Duodenal mucosa (tissue), 2 donors: ENCODE measurements around the gene UBR7.
"Not testable (repeated sequence)": the region's sequence is repeated elsewhere in the genome, so short reads cannot be mapped to it uniquely, and the experiment has no call there.

Source experiments
- H3K27ac ChIP-seq: one replicate; pipeline ENCODE4 v1.7.0; 2013; ENCODE audit warnings: low read depth, low read length
- H3K27me3 ChIP-seq, 2 donors: one replicate each; pipeline ENCODE4 v1.7.0; 2013; ENCODE audit warnings: low read length in 2 of 2, control low read depth in 1 of 2; ENCODE audit not compliant: insufficient read depth in 2 of 2, control insufficient read depth in 1 of 2
- H3K36me3 ChIP-seq, 2 donors: one replicate each; pipeline ENCODE4 v1.7.0; 2013; ENCODE audit warnings: low read length in 2 of 2, control low read depth in 1 of 2; ENCODE audit not compliant: insufficient read depth in 2 of 2, control insufficient read depth in 1 of 2
- H3K4me1 ChIP-seq, 2 donors: one replicate each; pipeline ENCODE4 v1.7.0; 2013; ENCODE audit warnings: low read length in 2 of 2, control low read depth in 1 of 2; ENCODE audit not compliant: insufficient read depth in 2 of 2, control insufficient read depth in 1 of 2
- H3K4me3 ChIP-seq, 2 donors: one replicate each; pipeline ENCODE4 v1.7.0; 2013; ENCODE audit warnings: low read length in 2 of 2, low read depth in 1 of 2
- H3K9ac ChIP-seq, 2 donors: one replicate each; pipeline ENCODE4 v1.7.0; 2013; ENCODE audit warnings: low read length in 2 of 2, low read depth in 1 of 2
- H3K9me3 ChIP-seq, 2 donors: one replicate each; pipeline ENCODE4 v1.7.0; 2013; ENCODE audit warnings: low read length in 2 of 2, control low read depth in 1 of 2; ENCODE audit not compliant: control insufficient read depth in 1 of 2

Gene UBR7

DNA sequence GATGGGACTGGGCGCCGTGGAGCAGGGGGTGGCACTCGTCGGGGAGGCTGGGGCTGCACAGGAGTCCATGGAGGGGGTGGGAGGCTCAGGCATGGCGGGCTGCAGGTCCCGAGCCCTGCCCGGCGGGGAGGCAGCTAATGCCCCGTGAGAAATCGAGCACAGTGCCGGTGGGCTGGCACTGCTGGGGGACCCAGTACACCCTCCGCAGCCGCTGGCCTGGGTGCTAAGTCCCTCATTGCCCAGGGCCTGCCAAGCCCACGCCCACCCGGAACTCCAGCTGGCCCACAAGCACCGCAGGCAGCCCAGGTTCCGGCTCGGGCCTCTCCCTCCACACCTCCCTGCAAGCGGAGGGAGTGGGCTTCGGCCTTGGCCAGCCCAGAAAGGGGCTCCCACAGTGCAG is 36.9 kb upstream of the UBR7 start:
- H3K36me3 ChIP-seq, H3K27ac ChIP-seq, H3K9ac ChIP-seq, H3K9me3 ChIP-seq, H3K4me3 ChIP-seq, H3K27me3 ChIP-seq, H3K4me1 ChIP-seq: not testable (repeated sequence)

DNA sequence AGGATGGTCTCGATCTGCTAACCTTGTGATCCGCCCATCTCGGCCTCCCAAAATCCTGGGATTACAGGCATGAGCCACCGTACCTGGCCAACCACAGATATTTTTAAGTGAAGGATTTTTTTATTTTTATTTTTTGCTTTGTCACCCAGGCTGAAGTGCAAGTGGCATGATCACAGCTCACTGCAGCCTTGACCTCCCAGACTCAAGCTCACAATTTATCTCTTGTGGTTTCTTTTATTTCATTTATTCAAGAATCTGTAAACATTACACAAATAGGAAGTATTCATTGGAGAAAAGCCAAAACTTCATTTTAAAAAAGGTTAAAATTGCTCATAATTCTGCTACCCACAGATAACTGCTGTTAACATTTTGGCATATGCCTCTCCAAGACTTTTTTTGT is 35.7 kb upstream of the UBR7 start:
- no peak overlapping the region for H3K9ac ChIP-seq
- no peak overlapping the region for H3K4me3 ChIP-seq

DNA sequence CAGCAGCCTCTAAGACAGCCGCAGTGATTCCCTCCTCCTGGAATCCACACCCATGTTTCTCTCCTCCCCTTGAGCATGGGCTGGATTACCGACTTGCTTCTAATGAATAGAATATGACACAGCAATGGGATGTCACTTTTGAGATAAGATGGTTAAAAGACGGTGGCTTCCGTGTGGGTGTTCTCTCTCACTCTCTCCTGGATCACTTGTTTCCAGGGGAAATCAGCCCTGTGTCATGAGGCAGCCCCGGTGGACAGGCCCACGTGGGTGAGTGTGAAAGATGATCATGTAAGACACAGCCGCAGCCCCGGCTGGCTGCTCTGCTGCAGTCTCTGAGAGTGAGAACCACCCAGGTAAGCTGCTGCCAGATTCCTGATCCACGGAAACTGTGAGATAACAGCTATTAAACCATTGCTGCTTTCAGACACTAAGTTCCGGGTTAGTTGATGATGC is 33.1 kb upstream of the UBR7 start:
- no peaks in the 10 kb centered on the region for H3K9me3 ChIP-seq
- no peaks in the 10 kb centered on the region for H3K36me3 ChIP-seq
- no peaks in the 10 kb centered on the region for H3K27me3 ChIP-seq
- no peak overlapping the region for H3K27ac ChIP-seq
- no peak overlapping the region for H3K9ac ChIP-seq
- no peak overlapping the region for H3K4me3 ChIP-seq
- H3K4me1 ChIP-seq, result no peaks in the 10 kb centered on the region

More for the DNA sequence above, 35.7 kb upstream of the UBR7 start:
- no peaks in the 10 kb centered on the region for H3K4me1 ChIP-seq
- H3K27ac ChIP-seq, result no peak overlapping the region
- no peaks in the 10 kb centered on the region for H3K9me3 ChIP-seq
- H3K27me3 ChIP-seq, result no peaks in the 10 kb centered on the region
- H3K36me3 ChIP-seq, result no peaks in the 10 kb centered on the region

DNA sequence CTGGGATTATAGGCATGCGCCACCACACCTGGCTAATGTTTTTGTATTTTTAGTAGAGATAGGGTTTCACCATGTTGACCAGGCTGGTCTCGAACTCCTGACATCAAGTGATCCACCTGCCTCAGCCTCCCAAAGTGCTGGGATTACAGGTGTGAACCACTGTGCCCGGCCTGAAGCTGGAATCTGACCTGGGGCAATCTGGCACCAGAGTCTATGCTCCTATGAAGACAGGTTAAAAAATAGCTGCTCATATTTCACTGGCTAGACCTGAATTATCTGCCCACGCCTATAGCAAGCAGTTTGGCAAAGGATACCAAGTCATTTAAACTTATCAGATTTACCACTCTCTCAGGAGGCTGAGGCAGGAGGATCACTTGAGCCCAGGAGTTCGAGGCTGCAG is 32.3 kb upstream of the UBR7 start:
- not testable (repeated sequence) for H3K27ac ChIP-seq, H3K9ac ChIP-seq, H3K27me3 ChIP-seq, H3K4me3 ChIP-seq, H3K9me3 ChIP-seq, H3K36me3 ChIP-seq, H3K4me1 ChIP-seq

DNA sequence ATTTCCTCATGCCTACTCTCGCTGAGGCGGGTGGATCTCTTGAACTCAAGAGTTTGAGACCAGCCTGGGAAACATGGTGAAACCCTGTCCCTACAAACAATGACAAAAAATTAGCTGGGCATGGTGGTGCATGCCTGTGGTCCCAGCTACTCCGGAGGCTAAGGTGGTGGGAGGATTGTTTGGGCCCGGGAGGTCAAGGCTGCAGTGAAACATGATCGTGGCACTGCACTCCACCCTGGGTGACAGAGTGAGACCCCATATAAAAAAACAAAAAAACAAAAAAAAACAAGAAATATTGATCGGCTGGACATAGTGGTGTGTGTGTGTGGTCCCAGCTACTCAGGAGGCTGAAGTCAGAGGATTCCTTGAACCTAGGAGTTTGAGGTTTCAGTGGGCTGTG is 31.6 kb upstream of the UBR7 start:
- H3K4me1 ChIP-seq, result no peaks in the 10 kb centered on the region
- no peaks in the 10 kb centered on the region for H3K36me3 ChIP-seq
- H3K9ac ChIP-seq, result no peak overlapping the region
- H3K4me3 ChIP-seq, result no peak overlapping the region
- no peaks in the 10 kb centered on the region for H3K9me3 ChIP-seq
- H3K27me3 ChIP-seq, result no peaks in the 10 kb centered on the region
- H3K27ac ChIP-seq, result no peak overlapping the region

DNA sequence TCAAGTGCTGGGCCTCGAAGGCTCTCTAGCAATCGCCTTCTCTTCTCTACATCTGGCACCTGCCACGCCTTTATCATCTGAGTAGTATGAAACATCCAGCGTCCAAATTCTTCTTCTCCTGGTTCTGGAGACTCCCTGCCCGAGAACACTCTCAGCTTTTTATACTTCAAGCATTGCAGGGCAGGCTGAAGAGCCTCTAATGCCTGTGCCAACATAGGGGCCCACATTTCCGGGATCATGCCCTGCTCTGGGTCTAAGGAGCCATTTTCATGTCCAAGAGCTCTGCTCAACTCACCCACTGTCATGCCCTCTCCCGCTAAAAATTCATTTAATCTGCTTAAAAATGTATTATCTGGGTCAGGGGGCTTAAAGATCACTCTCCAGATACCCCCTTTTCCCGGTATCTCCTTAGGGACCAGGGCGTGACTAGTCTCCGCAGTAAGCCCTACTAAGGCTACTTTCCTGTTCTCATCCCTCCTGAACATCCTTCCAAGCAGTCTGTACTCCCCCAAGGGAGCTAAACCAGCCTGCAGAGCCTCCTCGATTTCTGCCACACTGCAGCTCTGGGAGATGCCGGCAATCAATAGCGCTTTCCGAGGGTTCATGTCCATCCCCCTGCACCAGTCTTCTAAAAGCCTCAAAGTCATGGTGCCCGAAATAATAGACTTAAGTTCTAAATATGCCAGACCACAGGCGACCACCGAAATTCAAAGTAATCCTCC is 23.3 kb upstream of the UBR7 start:
- Histone ChIP-seq H3K36me3 (peaks cover 8 to 21% of the 10 kb centered on the region in 2 donors), H3K9me3 (no peaks in the 10 kb centered on the region), H3K4me3 (peak overlapping the region; percentile 89 to 90), H3K27ac (no peak overlapping the region), H3K4me1 (peaks cover 14 to 18% of the 10 kb centered on the region in 2 donors), H3K9ac (peak overlapping the region; percentile 92 to 94), H3K27me3 (no peaks in the 10 kb centered on the region)

DNA sequence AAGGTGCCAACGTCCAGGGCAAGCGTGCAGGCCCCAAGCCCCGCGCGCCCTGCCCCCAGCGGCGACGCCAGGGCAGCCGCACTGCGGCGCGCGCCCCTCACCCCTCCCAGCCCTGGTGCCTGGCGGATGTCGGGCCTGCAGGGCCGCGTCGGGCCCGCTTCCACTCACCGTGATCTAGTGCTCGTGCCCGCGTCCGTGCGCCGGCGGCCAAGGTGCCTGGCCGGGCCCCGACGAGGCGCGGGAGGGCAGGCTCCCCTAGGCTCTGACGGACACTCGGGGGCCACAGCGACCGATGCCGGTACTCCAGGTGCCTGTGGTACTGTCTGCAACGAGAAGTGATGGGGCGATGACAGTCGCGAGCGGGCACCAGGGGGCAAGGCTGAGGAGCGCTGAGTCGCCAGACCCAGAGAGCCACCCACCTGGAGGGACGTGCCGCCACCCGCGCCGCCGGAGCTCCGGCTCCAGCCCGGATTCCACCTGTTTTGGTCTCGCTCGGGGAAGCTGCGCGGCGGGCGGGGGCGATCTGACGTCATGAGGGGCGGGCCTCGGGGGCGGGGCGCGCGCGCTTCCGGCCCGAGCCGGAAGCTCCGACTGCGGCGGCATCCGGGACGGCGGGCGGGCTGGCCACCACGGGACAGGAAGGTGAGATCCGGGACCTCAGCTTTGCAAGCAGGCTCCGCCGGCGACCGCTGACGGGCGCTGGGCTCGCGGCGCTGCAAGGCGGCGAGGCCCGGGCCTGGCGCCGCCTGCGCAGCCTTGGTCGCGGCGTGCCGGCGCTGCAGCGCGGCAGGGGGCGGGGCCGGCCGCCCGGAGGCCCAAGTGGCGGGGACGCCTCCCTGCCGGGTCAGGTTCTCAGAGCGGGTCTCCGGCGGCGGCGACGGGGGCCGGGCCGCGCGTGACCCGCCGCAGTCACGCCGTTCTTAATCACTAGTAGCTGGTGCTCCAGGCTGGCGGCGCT is 22.4 kb upstream of the UBR7 start, which contains the start of the genes LYSET and MOAP1:
Gene LYSET, plus strand, starts transcription at position 927 of the 958 bp plus-strand sequence. CDS start 89 bp downstream, outside the sequence.
Gene MOAP1, minus strand, starts transcription at position 507 of the 958 bp plus-strand sequence. CDS start 655 bp downstream, outside the sequence.
- Histone ChIP-seq H3K27ac (peak within 1 kb of the TSS; percentile 87), H3K4me1 (peaks cover 14 to 18% of the 10 kb centered on the region in 2 donors), H3K36me3 (peaks cover 8 to 21% of the 10 kb centered on the region in 2 donors), H3K4me3 (peak within 1 kb of the TSS; percentile 89 to 90), H3K9ac (peak within 1 kb of the TSS; percentile 92 to 94), H3K9me3 (no peaks in the 10 kb centered on the region), H3K27me3 (no peaks in the 10 kb centered on the region)

DNA sequence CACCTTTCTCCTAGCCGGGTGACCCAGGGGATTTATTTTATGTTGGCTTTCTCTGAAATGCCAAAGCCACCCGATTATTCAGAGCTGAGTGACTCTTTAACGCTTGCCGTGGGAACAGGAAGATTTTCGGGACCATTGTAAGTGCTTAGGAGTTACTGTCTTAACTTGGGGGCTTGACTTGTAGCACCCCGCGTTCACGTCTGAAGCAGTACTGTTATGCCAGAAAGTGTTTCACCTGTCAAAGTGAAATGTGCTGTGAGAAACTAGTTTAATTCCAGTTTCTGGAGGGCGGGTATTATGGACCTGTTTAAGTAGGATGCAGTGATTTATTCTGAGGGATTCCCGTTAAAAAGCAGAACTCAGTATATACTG is 21.7 kb upstream of the UBR7 start:
- H3K27me3 ChIP-seq, result no peaks in the 10 kb centered on the region
- peak overlapping the region; percentile 89 to 90 for H3K4me3 ChIP-seq
- peak overlapping the region; percentile 87 for H3K27ac ChIP-seq
- H3K9ac ChIP-seq, result peak overlapping the region; percentile 79 to 83
- H3K4me1 ChIP-seq, result peaks cover 14 to 18% of the 10 kb centered on the region in 2 donors
- H3K9me3 ChIP-seq, result no peaks in the 10 kb centered on the region
- peaks cover 8 to 21% of the 10 kb centered on the region in 2 donors for H3K36me3 ChIP-seq

DNA sequence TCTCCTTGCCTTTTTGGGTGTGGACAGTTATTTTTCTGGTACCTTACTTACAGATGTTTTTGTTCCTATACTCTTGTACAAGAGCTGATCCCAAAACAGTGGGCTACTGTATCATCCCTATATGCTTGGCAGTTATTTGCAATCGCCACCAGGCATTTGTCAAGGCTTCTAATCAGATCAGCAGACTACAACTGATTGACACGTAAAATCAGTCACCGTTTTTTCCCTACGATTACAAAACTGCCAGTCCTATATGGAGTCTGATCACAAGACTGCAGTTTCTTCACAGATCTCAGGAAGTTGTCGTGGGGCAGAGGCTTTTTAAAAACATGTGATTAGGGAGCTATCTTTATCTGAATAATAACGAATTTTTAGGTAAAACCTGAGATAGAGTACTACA is 20.6 kb upstream of the UBR7 start:
- peaks cover 14 to 18% of the 10 kb centered on the region in 2 donors for H3K4me1 ChIP-seq
- H3K9ac ChIP-seq, result peak overlapping the region in 1 of 2 donors; percentile 21
- no peak overlapping the region for H3K27ac ChIP-seq
- H3K36me3 ChIP-seq, result peaks cover 8 to 21% of the 10 kb centered on the region in 2 donors
- H3K27me3 ChIP-seq, result no peaks in the 10 kb centered on the region
- no peak overlapping the region for H3K4me3 ChIP-seq
- H3K9me3 ChIP-seq, result no peaks in the 10 kb centered on the region

DNA sequence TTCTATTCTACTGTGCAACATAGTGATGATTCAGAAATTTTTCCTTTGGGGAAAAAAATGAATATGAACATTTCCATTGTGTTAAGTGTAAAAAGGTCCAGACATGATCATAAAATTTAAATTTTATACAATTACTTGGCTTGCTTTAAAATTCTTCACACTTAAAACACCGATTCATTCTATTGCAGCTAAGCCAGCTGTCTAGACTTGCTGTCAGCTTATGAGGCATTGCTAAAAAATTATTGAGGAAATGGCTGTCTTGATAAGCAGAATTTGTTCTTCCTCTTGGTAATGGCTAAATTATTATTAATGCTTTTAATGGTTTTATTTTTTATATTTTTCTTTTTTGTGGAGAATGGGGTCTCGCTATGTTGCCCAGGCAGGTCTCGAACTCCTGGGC is 20.1 kb upstream of the UBR7 start:
- Histone ChIP-seq H3K4me1 (peaks cover 14 to 18% of the 10 kb centered on the region in 2 donors), H3K36me3 (peaks cover 8 to 21% of the 10 kb centered on the region in 2 donors), H3K4me3 (no peak overlapping the region), H3K27me3 (no peaks in the 10 kb centered on the region), H3K9me3 (no peaks in the 10 kb centered on the region), H3K9ac (no peak overlapping the region), H3K27ac (no peak overlapping the region)
